ENCODE results near the gene HLA-DMA.
A peak's percentile ranks its signal among the peaks of the same experiment; 100 is the strongest.

HLA-DMA gene

GRCh38 chr6:32974016-32974333 lies 21.1 kb upstream of the HLA-DMA start:
- no peak for DNase-seq

GRCh38 chr6:32973144-32974015 lies 20.5 kb upstream of the HLA-DMA start:
- DNase-seq, result no peak

- DNase-seq, result peak; percentile 56
These were observed 19.7 kb upstream of the HLA-DMA start for GRCh38 chr6:32972353-32973143.

GRCh38 chr6:32971581-32972352 lies 18.9 kb upstream of the HLA-DMA start:
- peak; percentile 99 for DNase-seq

- no peak for DNase-seq
These were observed 18.3 kb upstream of the HLA-DMA start for GRCh38 chr6:32971242-32971580.

- DNase-seq, result peak; percentile 43
These were observed 17.7 kb upstream of the HLA-DMA start for GRCh38 chr6:32970413-32971241.

- DNase-seq, result peak; percentile 86
These were observed 17.0 kb upstream of the HLA-DMA start for GRCh38 chr6:32969685-32970412.

GRCh38 chr6:32968867-32969684 lies 16.2 kb upstream of the HLA-DMA start:
- DNase-seq, result peak; percentile 71

GRCh38 chr6:32968093-32968866 lies 15.4 kb upstream of the HLA-DMA start, which contains the start of gene BRD2:
Gene BRD2 (plus strand): TSS chr6:32968594. CDS start chr6:32972899, 4,305 bp downstream.
- DNase-seq, result peak; percentile 84

- peak; percentile 70 for DNase-seq
These were observed 14.5 kb upstream of the HLA-DMA start for GRCh38 chr6:32967151-32968091.

- no peak for DNase-seq
These were observed 11.9 kb upstream of the HLA-DMA start for GRCh38 chr6:32964776-32965175.

- no peak for DNase-seq
These were observed 11.0 kb upstream of the HLA-DMA start for GRCh38 chr6:32963866-32964265.

- no peak for DNase-seq
These were observed 9.4 kb upstream of the HLA-DMA start for GRCh38 chr6:32962213-32962826.

- DNase-seq, result no peak
These were observed 7.7 kb upstream of the HLA-DMA start for GRCh38 chr6:32960563-32960962.

- DNase-seq, result peak; percentile 56
These were observed 3.3 kb upstream of the HLA-DMA start for GRCh38 chr6:32956176-32956575.

GRCh38 chr6:32954986-32955802 lies 2.3 kb upstream of the HLA-DMA start:
- DNase-seq, result peak; percentile 25

GRCh38 chr6:32954267-32954666 lies 1.4 kb upstream of the HLA-DMA start:
- DNase-seq, result no peak

Data from DMS 273 treated with DMSO at 0.1 percent for 48 hours (cell line).